ENCODE results near the gene LCP1. TPM values are rescaled to one million over a fixed set of nuclear protein-coding genes. Genes with fewer than 3 reads are reported as not detected.

Gene LCP1
- total RNA-seq, 1 donor, result 44.9 TPM

GRCh38 chr13:46152627-46153328 is 29.2 kb downstream of the LCP1 start:
- no peak for TF ChIP-seq CTCF (IDR thresholded peaks at IDR 0.05; ENCODE audit: insufficient read depth, low read depth, low read length)
- no peak overlapping the region for H3K4me3 ChIP-seq (ENCODE audit: low read depth, low read length)
- no peak for DNase-seq (ENCODE audit: low read depth)

- H3K4me3 ChIP-seq (ENCODE audit: low read depth, low read length), result no peak overlapping the region
- no peak for TF ChIP-seq CTCF (IDR thresholded peaks at IDR 0.05; ENCODE audit: insufficient read depth, low read depth, low read length)
- DNase-seq (ENCODE audit: low read depth), result no peak
Measured at GRCh38 chr13:46150134-46150693, 31.8 kb downstream of the LCP1 start.

GRCh38 chr13:46149272-46150133 is 32.5 kb downstream of the LCP1 start:
- DNase-seq (ENCODE audit: low read depth), result no peak
- no peak overlapping the region for H3K4me3 ChIP-seq (ENCODE audit: low read depth, low read length)
- TF ChIP-seq CTCF (IDR thresholded peaks at IDR 0.05; ENCODE audit: insufficient read depth, low read depth, low read length), result no peak

- DNase-seq (ENCODE audit: low read depth), result peak; percentile 17
- no peak overlapping the region for H3K4me3 ChIP-seq (ENCODE audit: low read depth, low read length)
- TF ChIP-seq CTCF (IDR thresholded peaks at IDR 0.05; ENCODE audit: insufficient read depth, low read depth, low read length), result peak; percentile 31
Measured at GRCh38 chr13:46146898-46147297, 35.1 kb downstream of the LCP1 start.

GRCh38 chr13:46145950-46146349 is 36.0 kb downstream of the LCP1 start:
- no peak for DNase-seq (ENCODE audit: low read depth)
- no peak overlapping the region for H3K4me3 ChIP-seq (ENCODE audit: low read depth, low read length)
- TF ChIP-seq CTCF (IDR thresholded peaks at IDR 0.05; ENCODE audit: insufficient read depth, low read depth, low read length), result no peak

GRCh38 chr13:46145135-46145534 is 36.8 kb downstream of the LCP1 start:
- DNase-seq (ENCODE audit: low read depth), result no peak
- H3K4me3 ChIP-seq (ENCODE audit: low read depth, low read length), result no peak overlapping the region
- TF ChIP-seq CTCF (IDR thresholded peaks at IDR 0.05; ENCODE audit: insufficient read depth, low read depth, low read length), result no peak
